Activated CD4-positive, CD25-positive, alpha-beta regulatory T cell treated with anti-CD3 and anti-CD28 coated beads, Interleukin-2, amount 50 U/mL, for 72 hours (primary cell): ENCODE data around the gene FCN1.

Experiments
- DNase-seq: peaks from one replicate; pipeline ENCODE4 v3.0.0; 2021

FCN1 gene

GRCh38 chr9:134950386-134951210, 32.9 kb upstream of the FCN1 start:
- DNase-seq, result no peak

- no peak for DNase-seq
Measured at GRCh38 chr9:134949681-134950385, 32.1 kb upstream of the FCN1 start.

GRCh38 chr9:134948149-134948548, 30.4 kb upstream of the FCN1 start:
- no peak for DNase-seq

- no peak for DNase-seq
Measured at GRCh38 chr9:134947265-134947955, 29.7 kb upstream of the FCN1 start.

- DNase-seq, result no peak
Measured at GRCh38 chr9:134946663-134947062, 29.0 kb upstream of the FCN1 start.

- DNase-seq, result no peak
Measured at GRCh38 chr9:134945509-134946275, 28.0 kb upstream of the FCN1 start.

- DNase-seq, result no peak
Measured at GRCh38 chr9:134944916-134945315, 27.2 kb upstream of the FCN1 start.

- no peak for DNase-seq
Measured at GRCh38 chr9:134944351-134944802, 26.7 kb upstream of the FCN1 start.

- DNase-seq, result no peak
Measured at GRCh38 chr9:134943836-134944235, 26.1 kb upstream of the FCN1 start.

GRCh38 chr9:134943411-134943810, 25.7 kb upstream of the FCN1 start:
- no peak for DNase-seq

- no peak for DNase-seq
Measured at GRCh38 chr9:134942788-134943184, 25.1 kb upstream of the FCN1 start.

GRCh38 chr9:134942011-134942787, 24.5 kb upstream of the FCN1 start:
- DNase-seq, result no peak

- no peak for DNase-seq
Measured at GRCh38 chr9:134940236-134941208, 22.8 kb upstream of the FCN1 start.

GRCh38 chr9:134939836-134940235, 22.1 kb upstream of the FCN1 start:
- no peak for DNase-seq

- no peak for DNase-seq
Measured at GRCh38 chr9:134939080-134939733, 21.5 kb upstream of the FCN1 start.

- DNase-seq, result no peak
Measured at GRCh38 chr9:134938346-134939079, 20.8 kb upstream of the FCN1 start.

GRCh38 chr9:134937566-134938345, 20.0 kb upstream of the FCN1 start:
- DNase-seq, result no peak

GRCh38 chr9:134937164-134937555, 19.4 kb upstream of the FCN1 start:
- no peak for DNase-seq
